Fibroblast of skin of back (primary cell): Measurements from ENCODE around the gene TMEM269.
"Not testable (repeated sequence)": the region's sequence is repeated elsewhere in the genome, so short reads cannot be mapped to it uniquely, and the experiment has no call there.

Experiments used
- DNase-seq: peaks from one replicate; pipeline ENCODE4 v3.0.0-alpha.2; 2013

TMEM269 gene

DNA sequence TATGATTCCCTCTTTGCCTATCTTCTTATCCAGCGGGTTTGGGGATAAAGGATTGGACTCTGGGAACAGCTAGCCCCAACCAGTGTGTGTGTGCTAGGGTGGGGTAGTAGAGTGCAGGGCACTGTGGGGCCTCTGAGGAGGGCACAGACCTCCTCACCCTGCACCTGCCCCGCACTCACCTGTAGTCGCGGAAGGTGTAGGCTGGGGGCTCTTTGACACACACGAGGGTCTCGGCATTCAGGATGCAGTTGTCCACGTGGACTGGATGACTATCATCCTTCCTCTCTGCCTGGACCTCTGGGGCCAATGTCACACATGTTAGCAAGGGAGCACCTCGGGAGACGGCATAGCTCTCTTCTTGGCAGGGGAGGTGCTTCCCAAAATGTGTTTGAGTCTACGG is 36.8 kb upstream of the TMEM269 start:
- no peak for DNase-seq

DNA sequence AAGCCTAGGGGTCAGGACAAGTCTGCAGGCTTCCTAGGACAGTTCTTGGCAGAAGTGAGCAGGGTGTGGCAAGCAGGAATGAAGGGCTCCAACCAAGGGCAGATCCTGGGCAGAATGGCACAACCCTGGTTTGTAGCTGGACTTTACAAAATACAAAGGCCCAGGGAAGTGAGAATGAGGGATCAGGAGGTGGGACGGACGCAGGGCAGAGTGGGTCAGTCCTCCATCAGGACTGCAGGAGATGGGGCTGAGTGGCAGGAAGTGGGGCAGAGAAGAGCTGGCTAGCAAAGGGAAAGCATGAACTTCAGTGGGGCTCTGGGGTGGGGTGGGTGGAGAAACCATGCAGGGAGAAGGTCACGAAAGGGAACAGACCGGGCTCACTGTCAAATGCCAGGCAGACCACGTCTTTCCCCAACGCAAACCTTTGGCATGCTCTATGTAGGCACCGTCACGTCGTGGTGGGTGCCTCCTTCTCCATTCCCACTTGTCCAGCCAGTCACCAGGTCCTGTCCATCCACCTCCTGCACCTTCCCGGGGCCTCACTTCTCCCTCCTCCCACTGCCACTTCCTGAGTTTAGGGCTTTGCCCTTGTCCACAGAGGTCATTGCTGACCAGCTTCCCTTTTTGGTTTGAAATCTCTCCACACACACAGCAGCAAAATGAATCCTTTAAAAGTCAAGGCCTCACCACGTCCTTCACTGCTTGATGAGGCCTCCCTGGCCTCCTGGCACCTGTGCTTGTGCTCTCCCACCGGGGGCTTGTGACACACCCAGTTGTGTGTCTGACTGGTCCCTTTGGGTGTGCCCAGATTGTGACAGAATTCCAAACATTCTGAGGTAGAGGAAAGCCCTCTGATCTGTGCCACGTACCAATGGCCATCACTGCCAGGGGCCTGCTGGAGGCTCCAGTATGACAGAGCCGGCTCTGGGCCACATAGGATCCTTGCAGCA is 36.1 kb upstream of the TMEM269 start:
- DNase-seq = no peak

DNA sequence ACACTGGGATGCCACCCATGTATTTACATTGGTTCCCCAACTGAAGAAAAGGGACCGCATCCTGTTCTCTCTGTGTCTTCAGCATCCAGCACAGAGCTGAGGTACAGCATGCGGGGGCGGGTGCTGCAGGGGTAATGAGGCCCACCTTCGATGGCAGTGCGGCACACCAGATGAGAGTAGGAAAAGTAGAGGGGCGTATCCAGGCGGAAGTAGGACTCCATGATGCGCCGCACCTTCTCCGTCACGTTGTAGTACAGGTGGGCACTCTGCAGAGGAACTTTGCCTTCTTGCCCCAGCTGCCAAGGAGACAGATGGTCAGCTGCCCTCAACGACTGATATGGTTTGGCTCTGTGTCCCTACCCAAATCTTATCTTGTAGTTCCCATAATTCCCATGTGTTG is 34.8 kb upstream of the TMEM269 start:
- no peak for DNase-seq

DNA sequence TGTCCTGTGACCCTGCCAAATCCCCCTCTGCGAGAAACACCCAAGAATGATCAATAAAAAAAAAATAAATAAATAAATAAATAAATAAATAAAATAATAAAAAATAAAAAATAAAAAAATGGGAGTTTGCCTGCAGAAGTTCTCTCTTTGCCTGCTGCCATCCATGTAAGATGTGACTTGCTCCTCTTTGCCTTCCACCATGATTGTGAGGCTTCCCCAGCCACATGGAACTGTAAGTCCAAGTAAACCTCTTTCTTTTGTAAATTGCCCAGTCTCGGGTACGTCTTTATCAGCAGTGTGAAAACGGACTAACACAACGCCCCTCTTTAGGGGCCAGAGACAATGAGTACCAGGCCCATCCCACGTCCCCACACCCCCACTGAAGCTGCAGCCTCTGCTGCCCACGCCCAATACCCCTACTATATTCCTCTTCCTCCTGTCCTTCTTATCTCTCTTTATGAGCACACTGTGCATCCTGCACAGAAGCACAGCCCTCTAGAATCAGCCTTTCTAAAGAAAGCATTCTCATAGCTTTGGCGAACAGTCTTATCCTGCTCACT is 33.2 kb upstream of the TMEM269 start:
- DNase-seq = not testable (repeated sequence)

DNA sequence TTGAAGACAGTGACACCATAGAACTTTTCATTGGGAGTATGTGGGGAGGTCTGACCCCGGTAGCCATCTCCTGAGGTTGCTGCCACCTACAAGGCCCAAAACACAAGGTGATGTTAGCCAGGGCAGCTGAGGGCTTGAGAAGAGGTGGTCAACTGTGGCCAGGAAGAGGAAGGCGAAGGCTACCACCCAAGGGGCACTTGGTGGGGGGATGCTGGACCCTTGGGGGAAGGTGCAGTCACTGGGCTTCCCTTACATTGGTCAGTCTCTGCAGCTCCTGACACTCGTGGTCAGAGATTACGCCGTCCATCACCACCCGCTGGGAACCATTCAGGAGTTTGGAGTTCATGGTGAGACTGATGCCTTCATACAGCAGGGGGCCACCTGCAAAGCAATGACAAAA is 32.5 kb upstream of the TMEM269 start:
- no peak for DNase-seq

DNA sequence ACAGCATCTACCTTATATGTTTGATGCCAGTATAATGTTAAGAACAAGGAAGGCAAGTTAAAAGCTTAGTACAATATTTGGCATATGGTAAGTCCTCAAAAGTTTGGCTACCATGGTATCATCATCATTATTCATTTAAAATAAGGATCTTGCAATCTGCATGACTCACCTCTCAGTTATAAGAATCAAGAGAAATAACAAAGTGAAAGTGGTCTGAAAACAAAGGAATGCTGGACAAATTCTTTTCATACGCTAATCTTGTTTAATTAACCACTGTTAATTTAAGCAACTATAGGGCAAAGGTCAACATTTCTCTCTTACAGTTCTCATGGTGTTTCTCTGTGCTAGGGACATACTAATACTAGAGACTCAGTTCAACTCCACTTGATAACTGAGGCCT is 31.7 kb upstream of the TMEM269 start:
- peak; percentile 51 for DNase-seq

DNA sequence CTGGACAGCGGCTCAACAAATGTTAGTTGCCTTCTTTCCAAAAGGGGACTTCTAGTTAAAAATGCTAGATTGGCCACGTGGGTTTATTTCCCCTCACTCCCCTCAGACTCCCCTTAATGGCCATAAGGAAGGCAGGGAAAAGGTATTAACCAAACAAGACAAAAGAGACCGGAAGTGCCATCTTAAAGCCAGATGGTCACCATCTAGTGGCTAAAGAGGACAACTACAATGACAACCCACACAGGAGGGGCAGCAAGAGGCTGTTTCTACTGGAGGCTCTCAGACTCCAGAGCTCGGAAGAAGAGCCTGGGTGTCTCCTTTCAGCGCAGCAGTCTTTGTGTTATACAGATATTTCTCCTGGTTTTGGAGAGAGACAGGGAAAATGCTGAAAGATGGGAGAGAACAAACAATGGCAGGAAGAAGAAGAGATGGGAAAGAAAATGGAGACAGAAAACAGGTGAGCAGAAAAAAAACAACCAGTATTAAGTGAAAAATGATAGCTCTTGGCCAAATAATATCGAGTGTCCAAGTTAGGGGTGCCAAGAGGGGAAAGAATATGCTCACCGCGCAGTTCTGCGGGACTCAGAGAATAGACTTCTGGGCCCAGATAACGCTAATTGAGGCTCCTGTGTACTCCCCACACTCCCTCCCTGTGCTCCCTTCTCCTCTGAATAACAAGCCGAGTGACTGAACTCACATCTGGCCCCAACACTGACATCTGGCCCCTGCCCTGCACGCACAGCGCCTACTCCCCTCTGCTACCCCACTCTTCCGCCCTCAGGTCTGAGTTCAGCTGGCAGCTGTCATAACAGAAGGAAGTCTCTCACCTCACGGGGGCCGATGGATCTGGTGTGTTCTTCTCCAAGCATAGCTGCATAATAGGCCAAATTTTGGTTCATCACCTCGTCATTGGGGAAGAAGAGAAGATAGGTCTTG is 27.6 kb upstream of the TMEM269 start:
- peak; percentile 73 for DNase-seq

DNA sequence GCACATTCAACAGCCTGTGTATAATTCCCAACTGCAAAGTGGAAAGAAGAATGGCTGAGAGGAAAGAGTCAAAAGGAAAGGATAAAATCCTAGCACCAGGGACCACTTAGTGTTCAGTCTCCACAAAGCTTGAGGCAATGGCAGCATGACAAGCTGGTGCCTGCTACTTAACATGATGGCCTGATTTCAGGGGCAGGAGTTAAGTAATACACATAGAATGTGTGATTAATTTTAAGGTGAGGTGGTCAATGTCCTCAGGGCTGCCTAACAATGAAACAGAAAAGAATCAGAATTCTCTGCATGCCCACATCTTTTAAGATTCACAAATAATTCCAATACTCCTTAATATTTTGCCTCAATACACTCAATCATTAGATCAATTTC is 26.9 kb upstream of the TMEM269 start:
- no peak for DNase-seq

DNA sequence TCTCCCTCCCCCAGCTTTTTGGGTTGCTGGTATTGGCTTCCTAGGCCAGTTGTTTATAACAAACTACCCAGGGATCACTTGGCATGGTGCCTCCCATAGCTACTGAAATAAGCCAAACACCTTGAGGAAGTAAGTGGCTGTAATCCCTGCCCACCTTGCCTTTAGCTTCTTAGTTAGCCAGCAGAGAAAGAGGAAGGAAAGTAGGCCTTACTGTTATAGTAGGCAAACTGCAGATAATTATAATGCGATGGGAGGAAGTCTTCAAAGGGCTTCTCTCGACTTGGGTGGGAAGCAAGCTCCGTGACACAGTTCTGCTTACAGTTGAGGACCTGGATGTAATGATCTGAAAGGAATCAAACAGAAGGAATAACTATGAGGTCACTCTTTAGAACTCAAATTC is 26.1 kb upstream of the TMEM269 start:
- DNase-seq = no peak

DNA sequence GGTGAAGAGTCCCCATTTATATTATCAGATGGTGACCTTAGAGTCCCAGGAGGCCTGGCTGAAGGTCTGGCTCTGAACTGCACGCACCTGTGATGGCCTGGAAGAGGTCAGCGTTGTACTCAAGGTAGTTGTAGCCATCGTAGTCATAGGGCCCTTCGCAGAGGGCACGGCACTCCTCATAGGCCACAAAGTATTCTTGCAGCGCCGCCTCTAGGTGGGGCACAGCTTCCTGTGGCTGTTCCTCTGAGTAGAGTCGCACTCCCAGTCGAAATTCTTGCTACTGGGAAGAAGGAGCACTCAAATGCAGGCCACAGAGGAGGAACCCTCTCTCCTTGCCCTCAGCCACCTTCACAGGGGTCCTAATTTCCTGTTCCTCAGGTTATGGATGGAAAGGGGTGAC is 25.7 kb upstream of the TMEM269 start:
- no peak for DNase-seq

DNA sequence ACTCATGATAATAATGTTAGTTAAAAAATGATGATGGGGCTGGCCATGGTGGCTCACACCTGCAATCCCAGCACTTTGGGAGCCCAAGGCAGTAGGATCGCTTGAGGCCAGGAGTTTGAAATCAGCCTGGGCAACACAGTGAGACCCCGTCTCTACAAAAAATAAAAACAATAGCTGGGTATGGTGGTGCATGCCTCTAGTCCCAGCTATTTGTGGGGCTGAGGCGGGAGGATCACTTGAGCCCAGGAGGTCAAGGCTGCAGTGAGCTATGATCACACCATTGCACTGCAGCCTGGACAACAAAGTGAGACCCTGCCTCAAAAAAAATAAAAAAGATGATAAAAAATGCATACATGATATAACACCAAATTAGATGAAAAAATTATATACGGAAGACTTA is 23.2 kb upstream of the TMEM269 start:
- no peak for DNase-seq

DNA sequence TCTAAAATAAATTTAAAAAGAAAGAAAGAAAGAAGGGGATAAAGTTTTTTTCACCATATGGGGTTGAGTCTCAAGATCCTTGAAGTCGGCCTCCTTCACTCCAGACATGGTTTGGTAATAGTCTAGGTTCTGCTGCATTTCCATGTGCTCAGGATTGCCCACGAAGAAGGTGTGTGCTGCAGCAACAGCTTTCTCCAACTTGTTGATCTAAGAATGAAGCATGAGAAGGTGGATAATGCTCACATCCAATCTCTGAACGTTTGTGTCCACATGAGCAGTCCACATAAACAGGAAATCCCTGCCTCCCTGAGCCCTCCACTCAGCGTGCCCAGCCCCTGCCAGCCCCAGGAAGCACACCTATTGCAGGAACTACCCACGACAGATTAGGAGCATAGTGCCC is 22.5 kb upstream of the TMEM269 start:
- no peak for DNase-seq

DNA sequence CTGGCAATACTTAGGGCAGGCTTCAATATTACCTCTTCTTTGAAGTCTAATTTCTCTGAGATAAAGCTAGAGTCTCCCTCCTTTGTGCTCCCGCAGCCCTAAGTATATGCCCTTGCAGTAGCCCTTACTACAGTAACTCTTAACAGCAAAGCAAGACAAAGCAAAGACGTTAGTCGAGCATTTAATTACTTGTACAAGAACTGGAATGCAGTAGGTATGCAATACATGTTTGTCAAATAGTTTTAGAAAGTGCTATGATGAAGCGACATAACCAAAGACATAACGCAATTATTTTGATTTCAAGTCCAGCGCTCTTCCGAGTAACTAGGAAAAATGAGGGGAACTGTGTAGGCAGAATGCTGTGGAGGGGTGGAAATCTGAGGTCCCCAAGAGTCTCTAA is 19.5 kb upstream of the TMEM269 start:
- peak; percentile 35 for DNase-seq

DNA sequence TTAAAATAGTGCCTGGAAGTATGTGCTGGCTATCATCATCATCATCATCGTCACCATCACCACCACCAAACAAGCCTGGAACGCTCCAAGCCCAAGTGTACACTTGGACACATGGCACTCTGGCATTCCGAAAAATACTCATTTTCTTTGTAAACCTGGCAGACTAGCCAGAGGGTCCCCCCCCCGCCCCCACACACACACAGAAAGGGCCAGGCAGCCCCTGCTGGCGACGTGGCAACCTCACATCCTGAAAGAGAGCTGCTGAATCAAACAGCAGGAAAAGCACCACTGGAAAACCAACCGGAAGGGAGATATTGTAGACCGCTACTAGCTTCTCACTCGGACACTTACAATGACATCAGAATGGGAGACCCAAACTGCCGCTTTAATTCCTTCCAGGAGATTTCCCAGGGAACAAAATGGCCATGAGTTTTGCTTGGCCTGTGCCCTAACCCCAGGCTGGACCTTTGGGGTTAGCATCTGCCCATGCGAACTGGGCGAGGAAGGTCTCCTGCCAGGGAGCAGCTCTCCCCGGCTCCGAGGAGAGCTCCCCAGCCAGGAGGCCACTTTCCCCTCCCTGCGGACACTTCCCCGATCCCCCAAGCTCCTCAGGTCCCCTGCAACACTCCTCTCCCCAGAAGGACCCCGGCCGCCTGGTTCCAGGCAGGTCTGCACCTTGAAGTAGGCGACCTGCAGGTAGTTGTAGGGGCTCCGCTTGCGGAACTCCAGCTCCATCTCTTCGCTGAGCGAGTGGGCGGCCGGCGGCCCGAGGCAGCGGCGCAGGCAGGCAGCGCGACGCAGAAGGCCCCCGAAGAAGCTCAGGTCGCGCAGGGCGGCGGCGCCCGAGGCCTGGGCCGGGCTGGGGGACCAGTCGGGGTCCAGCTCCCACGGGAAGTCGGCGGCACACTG is 18.7 kb upstream of the TMEM269 start:
- peak; percentile 85 for DNase-seq

DNA sequence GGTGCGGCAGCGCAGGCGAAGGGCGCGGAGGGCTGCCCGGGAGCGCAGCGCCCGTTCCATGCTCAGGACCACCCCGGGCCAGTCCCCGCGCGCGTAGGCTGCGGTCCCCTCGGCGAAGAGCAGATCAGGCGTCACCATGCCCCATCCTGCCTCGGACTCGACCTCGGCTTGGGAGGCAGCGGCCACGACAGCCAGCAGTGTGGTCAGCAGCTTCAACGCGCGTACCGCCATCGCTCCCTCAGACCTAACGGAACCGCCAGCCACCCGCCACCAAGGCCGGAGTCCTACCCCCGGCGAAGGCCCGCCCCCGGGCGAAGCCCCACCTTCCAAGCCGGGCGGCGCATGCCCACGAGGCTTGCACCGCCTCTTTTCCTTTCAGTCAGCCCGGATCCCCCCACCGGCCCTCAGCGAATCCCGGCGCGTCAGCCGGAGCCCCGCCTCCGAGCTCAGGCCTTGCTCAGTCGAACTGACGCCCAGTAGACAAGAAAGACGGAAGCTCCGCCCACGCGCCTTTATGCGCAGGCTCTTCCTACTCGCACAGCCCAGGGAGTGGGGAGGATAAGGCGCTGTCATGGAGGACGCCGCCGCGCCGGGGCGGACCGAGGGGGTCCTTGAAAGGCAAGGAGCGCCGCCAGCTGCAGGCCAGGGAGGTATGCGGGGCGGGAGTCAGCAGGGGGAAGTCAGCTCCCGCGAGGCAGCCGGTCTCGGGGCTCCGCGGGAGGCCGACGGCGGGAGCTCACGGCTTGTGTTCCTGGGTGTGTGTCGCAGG is 17.9 kb upstream of the TMEM269 start, which contains the start of the genes C1orf50 and P3H1:
TSS of gene C1orf50 (plus strand) at position 509 of the 769 bp plus-strand sequence. CDS start at position 572, 63 bp downstream.
TSS of gene P3H1 (minus strand) at position 288 of the 769 bp plus-strand sequence. CDS start at position 231, 57 bp downstream.
- peak; percentile 99 for DNase-seq

DNA sequence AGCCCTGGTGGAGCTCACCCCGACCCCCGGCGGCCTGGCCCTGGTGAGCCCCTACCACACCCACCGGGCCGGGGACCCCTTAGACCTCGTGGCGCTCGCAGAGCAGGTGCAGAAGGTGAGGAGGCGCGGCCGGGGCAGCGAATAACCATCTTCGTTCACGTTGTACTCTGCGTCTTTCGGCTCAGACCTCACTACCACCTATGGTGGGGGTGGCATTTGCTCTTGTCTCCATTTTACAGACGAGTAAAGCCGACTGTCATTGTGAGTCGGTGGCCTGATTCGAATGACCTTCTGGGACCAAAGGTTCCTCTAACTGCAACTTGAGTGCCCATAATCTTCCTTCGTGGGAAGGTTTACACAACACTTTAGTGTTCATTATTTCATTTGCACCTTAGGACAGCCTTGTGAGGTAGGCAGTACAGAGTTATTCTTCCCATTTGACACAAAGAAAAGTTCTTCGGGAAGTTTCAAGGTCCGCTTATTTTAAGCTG is 17.2 kb upstream of the TMEM269 start:
- no peak for DNase-seq

DNA sequence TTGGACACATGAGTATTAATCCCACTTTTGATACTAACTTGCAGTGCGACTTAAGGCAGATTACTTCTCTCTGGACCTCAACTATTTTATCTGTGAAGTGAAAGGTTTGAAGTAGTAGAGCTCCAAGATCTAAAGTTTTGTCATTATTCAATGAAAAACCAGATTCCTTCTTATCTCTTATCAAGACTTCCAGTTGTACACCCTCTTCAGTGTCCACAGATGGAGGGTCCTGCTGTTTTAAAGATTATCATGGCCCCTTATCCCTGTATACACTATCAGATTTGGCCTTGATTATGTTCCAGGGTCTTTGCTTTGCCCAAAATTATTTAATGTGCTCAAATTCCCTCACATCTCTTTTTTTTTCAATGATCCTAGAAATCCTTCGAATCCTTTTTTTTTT is 16.6 kb upstream of the TMEM269 start:
- no peak for DNase-seq

DNA sequence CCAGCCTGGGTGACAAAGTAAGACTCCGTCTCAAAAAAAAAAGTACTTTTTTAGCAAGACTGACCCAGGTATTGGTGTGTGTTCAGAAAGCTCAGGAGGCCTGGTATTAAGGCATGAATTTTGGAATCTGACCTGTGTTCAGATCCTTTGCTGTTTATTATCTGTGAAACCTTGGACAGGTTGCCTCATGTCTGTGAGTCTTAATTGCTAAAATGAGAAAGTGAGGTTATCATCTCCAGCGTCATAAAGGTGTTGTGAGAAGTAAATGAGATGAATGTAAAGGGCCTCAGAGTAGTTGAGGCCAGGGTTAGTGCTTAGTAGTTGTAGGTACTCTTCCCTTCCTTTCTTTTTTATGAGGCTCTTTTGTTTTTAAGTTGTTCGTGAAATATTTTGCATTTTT is 15.0 kb upstream of the TMEM269 start:
- DNase-seq = no peak

DNA sequence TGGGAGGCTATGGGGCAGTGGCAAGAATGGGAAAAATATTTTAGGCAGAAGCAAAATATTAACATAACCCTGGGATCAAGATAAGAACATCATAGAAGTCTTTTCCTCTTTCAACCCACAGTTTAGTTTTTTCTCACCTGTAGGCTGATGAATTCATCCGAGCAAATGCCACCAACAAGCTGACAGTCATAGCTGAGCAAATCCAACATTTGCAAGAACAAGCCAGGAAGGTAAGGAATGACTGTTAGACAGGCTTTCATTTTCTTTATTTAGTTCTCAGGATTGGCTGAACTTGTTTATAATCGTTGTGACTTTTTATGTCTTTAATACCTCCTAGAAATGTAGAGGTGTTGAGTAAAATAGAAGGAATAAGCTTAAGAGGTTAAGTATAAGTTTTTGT is 11.4 kb upstream of the TMEM269 start:
- no peak for DNase-seq

DNA sequence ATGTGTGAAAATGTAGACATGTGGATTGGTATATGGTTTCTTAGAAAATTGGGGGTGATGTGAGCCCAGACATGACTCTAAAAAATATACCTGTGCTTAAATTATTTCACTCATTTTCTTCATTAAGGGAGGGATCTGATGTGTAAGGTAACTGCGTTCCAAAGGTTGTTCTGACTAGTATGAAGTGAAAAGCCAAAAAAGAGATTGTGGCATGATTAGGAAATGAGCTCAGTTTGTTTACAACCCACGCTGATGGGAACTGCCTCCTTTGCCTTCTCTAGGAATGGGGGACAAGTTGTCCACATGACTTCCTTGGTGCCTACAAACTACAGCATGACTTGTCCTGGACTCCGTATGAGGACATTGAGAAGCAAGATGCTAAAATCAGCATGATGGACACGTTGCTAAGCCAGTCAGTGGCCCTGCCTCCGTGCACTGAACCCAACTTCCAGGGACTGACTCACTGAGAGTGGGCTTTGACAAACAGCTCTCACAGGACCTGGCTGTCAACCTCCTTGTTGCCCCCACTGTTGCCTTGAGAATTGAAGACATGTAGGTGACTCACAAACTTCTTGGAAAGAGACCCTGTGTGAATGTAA is 9.8 kb upstream of the TMEM269 start:
- DNase-seq = no peak
